ENCODE data around the gene ATG2B.
A peak's percentile ranks its signal among the peaks of the same experiment; 100 is the strongest.

The ATG2B gene

GRCh38 chr14:96362965-96363750 lies at the start of gene ATG2B, which contains the start of gene GSKIP:
Gene ATG2B, minus strand, starts transcription at chr14:96363341. Its CDS starts 365 bp downstream, at chr14:96362976.
Gene GSKIP, plus strand, starts transcription at chr14:96363526. Its CDS starts 18,722 bp downstream, at chr14:96382248.
- DNase-seq, result peak; percentile 92 to 98

- DNase-seq, result no peak
Measured at GRCh38 chr14:96410119-96410518, 47.0 kb upstream of the ATG2B start.

- DNase-seq, result no peak
Measured at GRCh38 chr14:96409701-96410100, 46.6 kb upstream of the ATG2B start.

GRCh38 chr14:96408608-96409007 lies 45.5 kb upstream of the ATG2B start:
- no peak for DNase-seq

GRCh38 chr14:96407935-96408570 lies 44.9 kb upstream of the ATG2B start:
- no peak for DNase-seq

- DNase-seq, result no peak
Measured at GRCh38 chr14:96405677-96406076, 42.5 kb upstream of the ATG2B start.

- DNase-seq, result no peak
Measured at GRCh38 chr14:96403409-96403808, 40.3 kb upstream of the ATG2B start.

GRCh38 chr14:96400495-96400894 lies 37.4 kb upstream of the ATG2B start:
- no peak for DNase-seq

- no peak for DNase-seq
Measured at GRCh38 chr14:96399405-96399804, 36.3 kb upstream of the ATG2B start.

- no peak for DNase-seq
Measured at GRCh38 chr14:96398921-96399320, 35.8 kb upstream of the ATG2B start.

GRCh38 chr14:96398432-96398831 lies 35.3 kb upstream of the ATG2B start:
- DNase-seq, result no peak

GRCh38 chr14:96394047-96394815 lies 31.1 kb upstream of the ATG2B start:
- DNase-seq, result no peak

GRCh38 chr14:96393071-96393691 lies 30.0 kb upstream of the ATG2B start:
- DNase-seq, result no peak

- peak; percentile 97 to 99 for DNase-seq
Measured at GRCh38 chr14:96391293-96392118, 28.4 kb upstream of the ATG2B start.

- DNase-seq, result no peak
Measured at GRCh38 chr14:96390965-96391292, 27.8 kb upstream of the ATG2B start.

GRCh38 chr14:96385385-96385784 lies 22.2 kb upstream of the ATG2B start:
- DNase-seq, result no peak

GRCh38 chr14:96384740-96385139 lies 21.6 kb upstream of the ATG2B start:
- DNase-seq, result no peak

- no peak for DNase-seq
Measured at GRCh38 chr14:96384053-96384452, 20.9 kb upstream of the ATG2B start.

GRCh38 chr14:96383445-96383844 lies 20.3 kb upstream of the ATG2B start:
- DNase-seq, result no peak

GRCh38 chr14:96380735-96381134 lies 17.6 kb upstream of the ATG2B start:
- DNase-seq, result no peak

GRCh38 chr14:96376093-96376492 lies 13.0 kb upstream of the ATG2B start:
- no peak for DNase-seq

- DNase-seq, result no peak
Measured at GRCh38 chr14:96373538-96373937, 10.4 kb upstream of the ATG2B start.

Measured in inflammatory macrophage treated with lipopolysaccharide for 1 hour (primary cell).